ENCODE data around the gene KLHL7. TPM values are rescaled to one million over a fixed set of nuclear protein-coding genes. Genes with fewer than 3 reads are reported as not detected.

Gene KLHL7
- total and polyA plus RNA-seq, 4 donors: 5.4 to 14.1 (median 9.9) TPM

DNA sequence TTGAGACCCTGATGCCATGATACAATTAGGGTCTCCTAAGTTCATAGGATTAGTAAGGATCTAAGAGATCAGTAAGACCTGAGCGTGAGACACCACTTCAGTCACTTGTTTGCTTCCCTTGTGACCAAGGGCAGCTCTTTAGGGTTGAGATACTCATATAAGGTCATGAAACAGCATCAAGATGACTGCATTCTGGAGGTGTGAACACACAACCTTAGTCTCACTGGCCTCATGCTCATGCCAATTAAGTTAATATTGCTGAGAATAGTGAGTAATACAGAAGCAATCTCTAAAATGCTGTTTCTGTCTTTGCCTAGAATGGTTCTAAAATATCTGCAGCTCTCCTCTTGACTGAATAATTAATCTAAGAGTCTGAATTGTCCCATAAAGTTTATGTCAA, 39.6 kb upstream of the KLHL7 start:
- Histone ChIP-seq H3K4me1 (ENCODE audit: control insufficient read depth in 4 of 4, insufficient read depth in 4 of 4, low read length in 3 of 4) (no peaks in the 10 kb centered on the region), H3K27ac (ENCODE audit: low read depth in 1 of 2, low read length in 2 of 2) (no peak overlapping the region), H3K9ac (ENCODE audit: low read depth in 1 of 2, low read length in 2 of 2) (no peak overlapping the region), H3K4me3 (ENCODE audit: low read depth in 1 of 3, low read length in 3 of 3) (no peak overlapping the region), H3K27me3 (ENCODE audit: control insufficient read depth in 4 of 4, insufficient read depth in 4 of 4, low read length in 3 of 4) (no peaks in the 10 kb centered on the region), H3K9me3 (ENCODE audit: control insufficient read depth in 4 of 4, low read length in 3 of 4) (no peaks in the 10 kb centered on the region), H3K36me3 (ENCODE audit: control insufficient read depth in 4 of 4, insufficient read depth in 3 of 4, low read depth in 1 of 4, low read length in 3 of 4) (no peaks in the 10 kb centered on the region)
- DNase-seq (ENCODE audit: low spot score): no peak
- 93% methylated on average over 1 of the region's 1 CpG for WGBS
- TF ChIP-seq, protein P1, sequence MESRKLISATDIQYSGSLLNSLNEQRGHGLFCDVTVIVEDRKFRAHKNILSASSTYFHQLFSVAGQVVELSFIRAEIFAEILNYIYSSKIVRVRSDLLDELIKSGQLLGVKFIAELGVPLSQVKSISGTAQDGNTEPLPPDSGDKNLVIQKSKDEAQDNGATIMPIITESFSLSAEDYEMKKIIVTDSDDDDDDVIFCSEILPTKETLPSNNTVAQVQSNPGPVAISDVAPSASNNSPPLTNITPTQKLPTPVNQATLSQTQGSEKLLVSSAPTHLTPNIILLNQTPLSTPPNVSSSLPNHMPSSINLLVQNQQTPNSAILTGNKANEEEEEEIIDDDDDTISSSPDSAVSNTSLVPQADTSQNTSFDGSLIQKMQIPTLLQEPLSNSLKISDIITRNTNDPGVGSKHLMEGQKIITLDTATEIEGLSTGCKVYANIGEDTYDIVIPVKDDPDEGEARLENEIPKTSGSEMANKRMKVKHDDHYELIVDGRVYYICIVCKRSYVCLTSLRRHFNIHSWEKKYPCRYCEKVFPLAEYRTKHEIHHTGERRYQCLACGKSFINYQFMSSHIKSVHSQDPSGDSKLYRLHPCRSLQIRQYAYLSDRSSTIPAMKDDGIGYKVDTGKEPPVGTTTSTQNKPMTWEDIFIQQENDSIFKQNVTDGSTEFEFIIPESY (IDR thresholded peaks at IDR 0.05): no peak
- TF ChIP-seq JUND (IDR thresholded peaks at IDR 0.05) (no peak), RXRA (IDR thresholded peaks at IDR 0.05) (no peak), NR2F2 (IDR thresholded peaks at IDR 0.05) (no peak), HNF4G (IDR thresholded peaks at IDR 0.05) (no peak), SP1 (IDR thresholded peaks at IDR 0.05) (no peak), HNF4A (conservative IDR thresholded peaks at IDR 0.05) (no peak), TAF1 (conservative IDR thresholded peaks at IDR 0.05) (no peak), EGR1 (IDR thresholded peaks at IDR 0.05; ENCODE audit: low read depth in 2 of 2) (no peak), FOXA2 (IDR thresholded peaks at IDR 0.05) (no peak), CTCF (IDR thresholded peaks at IDR 0.05; ENCODE audit: low read depth, low read length, missing input control) (no peak), RAD21 (IDR thresholded peaks at IDR 0.05) (no peak), GABPA (IDR thresholded peaks at IDR 0.05 in 1 of 2, conservative IDR thresholded peaks at IDR 0.05 in 1 of 2) (no peak)
- TF ChIP-seq, protein P2, sequence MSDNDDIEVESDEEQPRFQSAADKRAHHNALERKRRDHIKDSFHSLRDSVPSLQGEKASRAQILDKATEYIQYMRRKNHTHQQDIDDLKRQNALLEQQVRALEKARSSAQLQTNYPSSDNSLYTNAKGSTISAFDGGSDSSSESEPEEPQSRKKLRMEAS (IDR thresholded peaks at IDR 0.05): no peak
- TF ChIP-seq, protein P3, sequence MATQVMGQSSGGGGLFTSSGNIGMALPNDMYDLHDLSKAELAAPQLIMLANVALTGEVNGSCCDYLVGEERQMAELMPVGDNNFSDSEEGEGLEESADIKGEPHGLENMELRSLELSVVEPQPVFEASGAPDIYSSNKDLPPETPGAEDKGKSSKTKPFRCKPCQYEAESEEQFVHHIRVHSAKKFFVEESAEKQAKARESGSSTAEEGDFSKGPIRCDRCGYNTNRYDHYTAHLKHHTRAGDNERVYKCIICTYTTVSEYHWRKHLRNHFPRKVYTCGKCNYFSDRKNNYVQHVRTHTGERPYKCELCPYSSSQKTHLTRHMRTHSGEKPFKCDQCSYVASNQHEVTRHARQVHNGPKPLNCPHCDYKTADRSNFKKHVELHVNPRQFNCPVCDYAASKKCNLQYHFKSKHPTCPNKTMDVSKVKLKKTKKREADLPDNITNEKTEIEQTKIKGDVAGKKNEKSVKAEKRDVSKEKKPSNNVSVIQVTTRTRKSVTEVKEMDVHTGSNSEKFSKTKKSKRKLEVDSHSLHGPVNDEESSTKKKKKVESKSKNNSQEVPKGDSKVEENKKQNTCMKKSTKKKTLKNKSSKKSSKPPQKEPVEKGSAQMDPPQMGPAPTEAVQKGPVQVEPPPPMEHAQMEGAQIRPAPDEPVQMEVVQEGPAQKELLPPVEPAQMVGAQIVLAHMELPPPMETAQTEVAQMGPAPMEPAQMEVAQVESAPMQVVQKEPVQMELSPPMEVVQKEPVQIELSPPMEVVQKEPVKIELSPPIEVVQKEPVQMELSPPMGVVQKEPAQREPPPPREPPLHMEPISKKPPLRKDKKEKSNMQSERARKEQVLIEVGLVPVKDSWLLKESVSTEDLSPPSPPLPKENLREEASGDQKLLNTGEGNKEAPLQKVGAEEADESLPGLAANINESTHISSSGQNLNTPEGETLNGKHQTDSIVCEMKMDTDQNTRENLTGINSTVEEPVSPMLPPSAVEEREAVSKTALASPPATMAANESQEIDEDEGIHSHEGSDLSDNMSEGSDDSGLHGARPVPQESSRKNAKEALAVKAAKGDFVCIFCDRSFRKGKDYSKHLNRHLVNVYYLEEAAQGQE (IDR thresholded peaks at IDR 0.05): no peak

GRCh38 chr7:23067271-23067670, 38.3 kb upstream of the KLHL7 start:
- Histone ChIP-seq H3K27me3 (ENCODE audit: control insufficient read depth in 4 of 4, insufficient read depth in 4 of 4, low read length in 3 of 4) (no peaks in the 10 kb centered on the region), H3K4me1 (ENCODE audit: control insufficient read depth in 4 of 4, insufficient read depth in 4 of 4, low read length in 3 of 4) (no peaks in the 10 kb centered on the region), H3K36me3 (ENCODE audit: control insufficient read depth in 4 of 4, insufficient read depth in 3 of 4, low read depth in 1 of 4, low read length in 3 of 4) (no peaks in the 10 kb centered on the region), H3K4me3 (ENCODE audit: low read depth in 1 of 3, low read length in 3 of 3) (no peak overlapping the region), H3K9me3 (ENCODE audit: control insufficient read depth in 4 of 4, low read length in 3 of 4) (no peaks in the 10 kb centered on the region), H3K27ac (ENCODE audit: low read depth in 1 of 2, low read length in 2 of 2) (no peak overlapping the region), H3K9ac (ENCODE audit: low read depth in 1 of 2, low read length in 2 of 2) (no peak overlapping the region)
- TF ChIP-seq YY1 (IDR thresholded peaks at IDR 0.05) (no peak), NR2F2 (IDR thresholded peaks at IDR 0.05) (no peak), GABPA (IDR thresholded peaks at IDR 0.05 in 1 of 2, conservative IDR thresholded peaks at IDR 0.05 in 1 of 2) (no peak), JUND (IDR thresholded peaks at IDR 0.05) (no peak), HNF4G (IDR thresholded peaks at IDR 0.05) (no peak), HNF4A (conservative IDR thresholded peaks at IDR 0.05) (no peak), TAF1 (conservative IDR thresholded peaks at IDR 0.05) (no peak), RAD21 (IDR thresholded peaks at IDR 0.05) (no peak), RXRA (IDR thresholded peaks at IDR 0.05) (no peak), SP1 (IDR thresholded peaks at IDR 0.05) (no peak), ATF3 (IDR thresholded peaks at IDR 0.05) (no peak), FOXA2 (IDR thresholded peaks at IDR 0.05) (no peak)
- TF ChIP-seq, protein P1 (IDR thresholded peaks at IDR 0.05): no peak
- TF ChIP-seq, protein P3 (IDR thresholded peaks at IDR 0.05): no peak
- 76% methylated on average over 1 of the region's 1 CpG for WGBS
- no peak for DNase-seq (ENCODE audit: low spot score)
